ENCODE results near the gene USF3.

Gene USF3

GRCh38 chr3:113606539-113607218, 89.8 kb downstream of the USF3 start:
- ChIA-PET POLR2A (no interaction called here), CTCF (interaction anchor here (0.8 to 5.2 kb wide), 4 partner anchors 10 to 113 kb away, joined by 3 to 24 read pairs (median 8); no protein-coding TSS in a partner anchor)
- TF ChIP-seq, protein P1, sequence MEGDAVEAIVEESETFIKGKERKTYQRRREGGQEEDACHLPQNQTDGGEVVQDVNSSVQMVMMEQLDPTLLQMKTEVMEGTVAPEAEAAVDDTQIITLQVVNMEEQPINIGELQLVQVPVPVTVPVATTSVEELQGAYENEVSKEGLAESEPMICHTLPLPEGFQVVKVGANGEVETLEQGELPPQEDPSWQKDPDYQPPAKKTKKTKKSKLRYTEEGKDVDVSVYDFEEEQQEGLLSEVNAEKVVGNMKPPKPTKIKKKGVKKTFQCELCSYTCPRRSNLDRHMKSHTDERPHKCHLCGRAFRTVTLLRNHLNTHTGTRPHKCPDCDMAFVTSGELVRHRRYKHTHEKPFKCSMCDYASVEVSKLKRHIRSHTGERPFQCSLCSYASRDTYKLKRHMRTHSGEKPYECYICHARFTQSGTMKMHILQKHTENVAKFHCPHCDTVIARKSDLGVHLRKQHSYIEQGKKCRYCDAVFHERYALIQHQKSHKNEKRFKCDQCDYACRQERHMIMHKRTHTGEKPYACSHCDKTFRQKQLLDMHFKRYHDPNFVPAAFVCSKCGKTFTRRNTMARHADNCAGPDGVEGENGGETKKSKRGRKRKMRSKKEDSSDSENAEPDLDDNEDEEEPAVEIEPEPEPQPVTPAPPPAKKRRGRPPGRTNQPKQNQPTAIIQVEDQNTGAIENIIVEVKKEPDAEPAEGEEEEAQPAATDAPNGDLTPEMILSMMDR (IDR thresholded peaks at IDR 0.05; ENCODE audit: control extremely low read depth, extremely low read depth, low read depth, missing control alignments) = no peak
- DNase-seq (ENCODE audit: extremely low spot score) = peak; percentile 78

DNA sequence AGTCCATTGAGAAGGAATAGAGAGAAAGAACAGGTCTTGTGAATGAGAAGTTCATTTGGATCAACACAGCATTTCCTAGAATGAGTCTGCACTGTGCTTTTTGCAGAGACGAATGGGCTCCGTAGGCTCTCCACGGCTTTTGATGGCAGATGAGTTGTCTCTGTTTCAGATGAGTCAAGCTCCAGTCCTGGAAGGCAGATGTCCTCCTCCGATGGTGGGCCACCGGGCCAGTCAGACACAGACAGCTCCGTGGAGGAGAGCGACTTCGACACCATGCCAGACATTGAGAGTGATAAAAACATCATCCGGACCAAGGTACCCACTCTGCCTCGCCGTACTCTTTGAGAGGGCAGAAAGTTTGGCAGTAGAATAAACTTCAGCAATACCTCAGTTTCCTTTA, 93.6 kb downstream of the USF3 start:
- TF ChIP-seq, protein P1 (IDR thresholded peaks at IDR 0.05; ENCODE audit: control extremely low read depth, extremely low read depth, low read depth, missing control alignments) = no peak
- CTCF ChIA-PET = interaction anchor here (0.9 to 2.5 kb wide), 4 partner anchors 9 to 135 kb away, joined by 3 to 8 read pairs (median 4); no protein-coding TSS in a partner anchor
- no peak for DNase-seq (ENCODE audit: extremely low spot score)
- POLR2A ChIA-PET = no interaction called here

DNA sequence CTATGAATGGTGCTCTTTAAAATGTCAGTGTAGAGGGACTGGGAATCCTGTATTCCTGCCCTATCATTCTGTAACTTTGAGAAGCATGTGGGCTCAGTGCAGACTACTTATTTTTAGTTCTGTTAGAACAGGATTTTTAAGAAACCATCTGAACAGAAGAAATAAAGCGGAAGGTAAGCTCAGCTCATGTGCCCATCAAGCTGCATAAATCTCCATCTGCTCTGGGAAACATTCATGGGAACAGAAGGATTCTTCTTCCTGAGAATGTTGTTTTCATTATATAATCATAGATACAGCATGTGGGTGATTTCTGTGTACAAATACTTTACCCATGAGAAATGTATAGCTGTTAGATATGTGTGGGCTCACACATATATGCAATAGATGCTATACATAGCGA, 94.2 kb downstream of the USF3 start:
- no peak for DNase-seq (ENCODE audit: extremely low spot score)
- ChIA-PET CTCF (interaction anchor here (0.9 to 2.5 kb wide), 4 partner anchors 10 to 48 kb away, joined by 3 to 8 read pairs (median 4); no protein-coding TSS in a partner anchor), POLR2A (no interaction called here)
- TF ChIP-seq, protein P1 (IDR thresholded peaks at IDR 0.05; ENCODE audit: control extremely low read depth, extremely low read depth, low read depth, missing control alignments) = no peak

DNA sequence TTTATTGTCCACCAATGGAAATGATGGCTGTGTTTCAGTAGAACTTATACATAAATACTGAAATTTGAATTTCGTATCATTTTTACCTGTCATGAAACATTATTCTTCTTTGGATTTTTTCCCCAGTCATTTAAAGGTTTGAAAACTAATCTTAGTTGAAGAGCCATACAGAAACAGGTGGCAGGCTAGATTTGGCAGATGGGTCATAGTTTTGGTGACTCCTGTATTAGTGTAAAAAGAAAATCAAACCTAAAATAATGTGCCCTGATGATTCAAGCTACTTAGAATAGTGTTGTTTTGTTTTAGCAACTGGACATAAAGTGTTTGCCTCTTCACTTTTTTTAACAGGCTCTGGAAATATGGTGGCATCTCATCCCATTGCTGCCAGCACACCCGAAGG, 95.2 kb downstream of the USF3 start:
- TF ChIP-seq, protein P1 (IDR thresholded peaks at IDR 0.05; ENCODE audit: control extremely low read depth, extremely low read depth, low read depth, missing control alignments) = no peak
- no peak for DNase-seq (ENCODE audit: extremely low spot score)
- POLR2A ChIA-PET = no interaction called here
- CTCF ChIA-PET = interaction anchor here (1.4 to 2.5 kb wide), 3 partner anchors 12 to 47 kb away, joined by 3 to 8 read pairs (median 4); no protein-coding TSS in a partner anchor

- ChIA-PET CTCF (interaction anchor here (0.9 to 2.5 kb wide), 3 partner anchors 23 to 47 kb away, joined by 3 to 8 read pairs (median 4); no protein-coding TSS in a partner anchor), POLR2A (no interaction called here)
- DNase-seq (ENCODE audit: extremely low spot score) = no peak
- TF ChIP-seq, protein P1 (IDR thresholded peaks at IDR 0.05; ENCODE audit: control extremely low read depth, extremely low read depth, low read depth, missing control alignments) = no peak
These were observed 95.8 kb downstream of the USF3 start for GRCh38 chr3:113600418-113601182.

All from GM10248 (cell line).